Calu3 (cell line): ENCODE data around the gene GPR17. TPM values are rescaled to one million over a fixed set of nuclear protein-coding genes. Genes with fewer than 3 reads are reported as not detected.

ENCODE experiments used
- BruUV-seq: library from RNA; stranded (reverse); fragments of 400-500 nt; replicated peaks from 2 replicates; lab custom pipeline; 2021; lab: Mats Ljungman, UMichigan
- CTCF ChIA-PET: fragments of 300-600 bp; sonication (Branson Sonifier 250); formaldehyde crosslinking; loops from one replicate; lab custom pipeline; 2022; ENCODE audit warnings: antibody characterized with exemption; lab: Charles Lee
- DNase-seq: peaks from one replicate; pipeline ENCODE4 v3.0.0; 2022
- H3K27ac Mint-ChIP-seq: one replicate; pipeline ENCODE4 v1.8.0; 2022; ENCODE audit warnings: mixed read lengths; ENCODE audit not compliant: unreplicated experiment
- H3K27me3 Mint-ChIP-seq: one replicate; pipeline ENCODE4 v1.8.0; 2022; ENCODE audit warnings: mixed read lengths; ENCODE audit not compliant: unreplicated experiment
- H3K36me3 Mint-ChIP-seq: one replicate; pipeline ENCODE4 v1.8.0; 2022; ENCODE audit warnings: mild to moderate bottlenecking, moderate library complexity, mixed read lengths; ENCODE audit not compliant: insufficient read depth, unreplicated experiment
- H3K4me1 Mint-ChIP-seq: one replicate; pipeline ENCODE4 v1.8.0; 2022; ENCODE audit warnings: mild to moderate bottlenecking, low read depth, mixed read lengths; ENCODE audit not compliant: unreplicated experiment
- H3K4me3 Mint-ChIP-seq: one replicate; pipeline ENCODE4 v1.8.0; 2022; ENCODE audit warnings: mild to moderate bottlenecking, low read depth, moderate library complexity, mixed read lengths; ENCODE audit not compliant: unreplicated experiment
- H3K9me3 Mint-ChIP-seq: one replicate; pipeline ENCODE4 v1.8.0; 2022; ENCODE audit warnings: low read depth, mixed read lengths; ENCODE audit not compliant: unreplicated experiment
- CTCF ChIP-seq: fragments of 200-600 bp; IDR thresholded peaks from one replicate; pipeline ENCODE4 v1.8.0; 2022; ENCODE audit warnings: antibody characterized with exemption; ENCODE audit not compliant: unreplicated experiment
- intact Hi-C: fragments of 100-400 bp; cut with micrococcal nuclease; formaldehyde crosslinking; loops from one replicate; pipeline ENCODE4 v1.10.0; 2022; ENCODE audit not compliant: unreplicated experiment
- total RNA-seq: library from RNA; stranded (reverse); gene quantifications from 2 replicates; pipeline ENCODE4 v1.2.3, GENCODE V29; 2022

Gene GPR17
- total RNA-seq, 1 experiment from 2014 or later = not detected

DNA sequence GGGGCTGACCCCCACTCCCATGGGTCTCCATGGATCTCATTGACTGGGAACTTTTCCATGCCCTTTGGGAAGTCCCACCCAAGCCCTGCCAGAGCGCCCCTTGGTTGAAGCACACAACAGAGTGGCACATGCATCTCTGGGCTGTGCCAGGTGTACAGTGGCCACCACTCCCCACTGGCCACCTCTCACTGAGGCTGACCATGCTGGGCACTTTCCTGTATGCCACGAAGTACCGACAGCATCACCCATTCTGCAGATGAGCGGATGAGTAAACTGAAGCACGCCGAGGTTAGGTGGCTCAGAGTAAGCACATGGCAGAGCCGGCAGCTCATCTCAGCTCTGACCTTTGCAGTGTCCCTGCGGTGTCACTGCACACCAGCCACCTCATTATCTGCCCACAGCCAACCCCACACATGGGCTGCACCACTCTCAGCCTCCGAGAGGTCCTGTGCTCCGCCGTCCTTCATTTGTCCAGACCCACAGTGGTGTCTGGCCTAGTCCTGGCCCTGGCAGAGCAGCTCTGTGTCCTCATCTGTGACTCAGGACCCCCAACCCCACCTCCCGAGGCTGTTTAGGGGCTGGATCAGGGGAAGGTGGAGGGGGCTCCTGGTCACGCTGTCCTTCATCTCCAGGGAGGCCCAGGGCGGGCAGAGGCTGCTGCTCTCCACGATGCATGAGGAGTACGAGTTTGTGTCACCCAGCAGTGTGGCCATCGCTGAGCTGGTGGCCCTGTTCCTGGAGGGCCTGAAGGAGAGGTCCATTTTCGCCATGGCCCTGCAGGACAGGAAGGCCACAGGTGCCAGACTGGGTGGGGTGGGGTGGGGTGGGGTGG is 18.0 kb upstream of the GPR17 start:
- no TSS peak for BruUV-seq
- intact Hi-C loops = no loop called here
- H3K4me3 Mint-ChIP-seq = no peak overlapping the region

GRCh38 chr2:127628767-127629614 is 17.0 kb upstream of the GPR17 start:
- intact Hi-C loops = no loop called here
- H3K4me3 Mint-ChIP-seq = no peak overlapping the region
- no peaks in the 10 kb centered on the region for H3K9me3 Mint-ChIP-seq
- CTCF ChIA-PET = no interaction called here
- H3K36me3 Mint-ChIP-seq = no peaks in the 10 kb centered on the region
- H3K4me1 Mint-ChIP-seq = no peaks in the 10 kb centered on the region
- DNase-seq = no peak
- no TSS peak for BruUV-seq
- no peak for TF ChIP-seq CTCF
- H3K27ac Mint-ChIP-seq = no peak overlapping the region
- H3K27me3 Mint-ChIP-seq = peaks cover 13% of the 10 kb centered on the region

More for the DNA sequence above, 18.0 kb upstream of the GPR17 start:
- CTCF ChIA-PET = no interaction called here
- no peaks in the 10 kb centered on the region for H3K9me3 Mint-ChIP-seq
- no peaks in the 10 kb centered on the region for H3K36me3 Mint-ChIP-seq
- no peaks in the 10 kb centered on the region for H3K4me1 Mint-ChIP-seq
- H3K27ac Mint-ChIP-seq = no peak overlapping the region
- TF ChIP-seq CTCF = no peak
- H3K27me3 Mint-ChIP-seq = peaks cover 13% of the 10 kb centered on the region
- no peak for DNase-seq

- Mint-ChIP-seq H3K27ac (no peak overlapping the region), H3K4me3 (no peak overlapping the region), H3K27me3 (peaks cover 13% of the 10 kb centered on the region), H3K36me3 (no peaks in the 10 kb centered on the region), H3K4me1 (no peaks in the 10 kb centered on the region), H3K9me3 (no peaks in the 10 kb centered on the region)
- no peak for TF ChIP-seq CTCF
- CTCF ChIA-PET = no interaction called here
- intact Hi-C loops = no loop called here
- BruUV-seq = no TSS peak
- no peak for DNase-seq
Measured at GRCh38 chr2:127629637-127630036, 16.3 kb upstream of the GPR17 start.

DNA sequence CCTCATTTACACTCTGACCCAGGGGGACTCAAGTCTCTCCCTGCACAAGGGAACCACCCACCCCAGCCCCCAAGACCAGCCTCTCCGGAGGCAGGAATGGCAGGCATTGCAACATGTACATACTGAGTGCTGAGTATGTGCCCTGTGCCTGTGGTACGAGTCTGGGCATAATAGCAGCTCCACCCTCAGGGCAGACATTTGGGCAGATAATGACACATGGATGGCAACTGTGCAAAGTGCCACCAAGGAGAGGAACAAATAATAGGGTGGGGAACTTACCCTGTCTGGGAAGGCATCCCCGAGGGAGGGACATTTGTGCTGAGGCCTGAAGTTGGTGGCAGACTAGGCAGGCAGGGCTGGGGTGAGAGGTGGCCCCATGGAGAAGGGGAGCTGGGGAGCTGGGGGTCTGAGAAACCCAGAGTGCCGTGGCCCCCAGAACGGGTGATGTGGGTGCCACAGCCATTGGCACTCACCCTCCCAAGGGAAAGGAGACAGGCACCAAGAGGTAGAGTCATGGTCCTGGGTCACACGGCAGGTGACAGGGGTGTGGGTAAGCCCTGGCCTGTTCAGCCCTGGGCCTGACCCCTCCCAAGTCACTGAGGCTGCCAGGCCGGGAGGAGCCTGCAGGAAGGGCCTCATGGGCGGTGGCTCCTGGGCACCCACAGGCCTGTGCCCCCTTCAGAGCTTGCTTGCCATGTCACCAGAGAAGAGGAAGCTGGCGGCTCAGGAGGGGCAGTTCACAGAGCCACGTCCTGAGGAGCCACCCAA is 15.7 kb upstream of the GPR17 start:
- BruUV-seq = no TSS peak
- CTCF ChIA-PET = interaction anchor here (0.6 kb wide), 1 partner anchor 25 kb away, joined by 3 read pairs; no protein-coding TSS in a partner anchor
- intact Hi-C loops = no loop called here
- H3K36me3 Mint-ChIP-seq = no peaks in the 10 kb centered on the region
- H3K9me3 Mint-ChIP-seq = no peaks in the 10 kb centered on the region
- no peaks in the 10 kb centered on the region for H3K4me1 Mint-ChIP-seq
- no peak overlapping the region for H3K27ac Mint-ChIP-seq
- no peak for DNase-seq
- no peak for TF ChIP-seq CTCF
- peaks cover 13% of the 10 kb centered on the region for H3K27me3 Mint-ChIP-seq
- H3K4me3 Mint-ChIP-seq = no peak overlapping the region
